Urothelium cell line (cell line): ENCODE measurements around the gene KCNQ5.

Source experiments
- DNase-seq: peaks from one replicate; pipeline ENCODE4 v3.0.0; 2011; ENCODE audit warnings: low spot score, mixed read lengths
- FAIRE-seq: peaks from 2 replicates; lab custom pipeline; 2011; peaks lifted over from hg19 to GRCh38; lab: Jason Lieb, UNC

KCNQ5 gene

DNA sequence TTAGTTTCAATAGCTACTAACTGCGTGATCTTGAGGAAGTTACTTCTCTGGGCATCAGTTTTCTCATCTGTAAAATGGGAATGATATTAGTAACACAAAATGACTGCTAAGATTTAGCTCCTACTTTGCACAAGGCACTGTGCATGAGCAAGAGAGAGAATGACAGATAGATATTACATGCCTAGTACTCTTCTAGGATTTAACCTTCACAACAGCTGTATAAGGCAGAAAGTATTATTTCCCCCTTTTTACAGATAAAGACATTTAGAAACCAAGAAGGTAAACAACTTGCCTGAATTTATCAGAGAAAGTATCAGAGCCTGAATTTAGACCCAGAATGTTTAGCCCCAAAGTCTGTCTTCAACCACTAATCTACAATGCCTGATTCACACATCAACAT, 321.8 kb downstream of the KCNQ5 start:
- no peak for DNase-seq
- FAIRE-seq = no peak

DNA sequence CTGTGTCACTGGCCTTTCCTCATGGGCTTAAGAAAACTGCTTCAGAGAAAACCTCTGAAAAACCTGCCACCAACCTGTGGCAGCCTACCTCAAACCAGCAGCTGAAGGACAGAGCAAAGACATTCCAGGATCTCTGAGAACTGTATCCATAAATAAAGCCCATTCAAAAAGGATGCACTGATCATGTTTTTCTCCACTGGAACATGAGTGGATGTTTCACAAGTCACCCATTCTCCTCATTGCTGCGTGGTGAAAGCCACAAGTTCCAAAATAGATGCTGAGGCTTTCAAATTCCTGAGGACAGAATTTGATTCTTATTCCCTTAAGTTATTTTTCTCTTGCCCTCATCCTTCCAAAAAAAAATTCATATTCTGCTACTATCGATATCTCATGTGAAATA, 322.8 kb downstream of the KCNQ5 start:
- DNase-seq = no peak
- no peak for FAIRE-seq

DNA sequence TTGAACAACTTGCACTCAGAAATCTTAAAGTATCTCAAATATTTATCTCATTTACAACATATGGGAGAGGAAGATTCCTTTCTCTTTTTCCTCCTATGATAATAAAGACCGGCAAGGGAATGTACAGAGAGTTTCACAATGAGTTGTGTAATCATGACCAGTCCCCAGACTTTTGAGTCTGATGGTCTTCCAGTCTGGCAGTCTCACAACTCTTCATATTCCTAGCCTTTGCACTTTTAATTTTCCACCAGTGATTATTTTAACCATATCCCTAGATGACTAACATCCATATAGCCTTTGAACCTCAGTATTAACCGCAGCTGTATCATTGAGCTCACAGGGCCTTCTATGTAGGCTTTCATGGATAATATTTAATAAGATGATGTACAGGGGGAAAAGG, 324.9 kb downstream of the KCNQ5 start:
- DNase-seq = no peak
- FAIRE-seq = no peak

DNA sequence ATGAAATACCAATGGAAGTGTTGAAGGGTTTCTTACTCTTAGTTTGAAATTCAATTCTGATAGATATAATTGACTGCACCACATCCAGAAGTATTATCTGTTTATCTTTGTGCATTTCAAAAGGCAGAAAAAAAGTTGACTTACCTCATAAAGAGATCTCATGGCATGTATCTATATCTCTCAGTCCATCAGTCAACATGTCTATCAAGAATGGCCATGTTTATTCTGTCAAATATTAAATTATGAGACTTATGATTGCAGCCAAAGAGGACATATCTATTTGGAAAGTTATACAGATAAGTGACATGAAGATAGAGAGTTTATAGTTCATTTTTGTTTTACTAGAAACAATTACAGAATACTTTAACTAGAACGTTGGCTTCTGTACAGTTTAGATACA, 325.7 kb downstream of the KCNQ5 start:
- no peak for DNase-seq
- FAIRE-seq = no peak

DNA sequence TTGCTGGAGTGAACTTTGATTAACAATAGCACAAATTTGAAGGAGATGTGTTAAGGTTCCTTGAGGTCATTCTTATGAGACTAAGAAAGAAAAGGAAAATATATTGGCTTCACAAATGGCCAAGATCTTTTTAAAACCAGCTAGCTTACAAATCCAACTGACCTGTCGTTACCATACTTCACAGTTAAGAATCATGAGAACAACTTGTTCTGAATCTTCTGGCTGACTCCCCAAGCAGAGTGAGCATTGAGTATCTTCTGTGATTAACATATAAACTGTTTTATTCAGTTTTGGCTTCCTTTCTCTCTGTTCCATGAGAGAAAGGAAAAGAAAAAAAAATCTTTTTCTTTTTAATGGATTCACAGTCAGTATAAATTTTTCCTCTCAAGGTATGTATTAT, 326.3 kb downstream of the KCNQ5 start:
- FAIRE-seq (no peak), DNase-seq (no peak)

DNA sequence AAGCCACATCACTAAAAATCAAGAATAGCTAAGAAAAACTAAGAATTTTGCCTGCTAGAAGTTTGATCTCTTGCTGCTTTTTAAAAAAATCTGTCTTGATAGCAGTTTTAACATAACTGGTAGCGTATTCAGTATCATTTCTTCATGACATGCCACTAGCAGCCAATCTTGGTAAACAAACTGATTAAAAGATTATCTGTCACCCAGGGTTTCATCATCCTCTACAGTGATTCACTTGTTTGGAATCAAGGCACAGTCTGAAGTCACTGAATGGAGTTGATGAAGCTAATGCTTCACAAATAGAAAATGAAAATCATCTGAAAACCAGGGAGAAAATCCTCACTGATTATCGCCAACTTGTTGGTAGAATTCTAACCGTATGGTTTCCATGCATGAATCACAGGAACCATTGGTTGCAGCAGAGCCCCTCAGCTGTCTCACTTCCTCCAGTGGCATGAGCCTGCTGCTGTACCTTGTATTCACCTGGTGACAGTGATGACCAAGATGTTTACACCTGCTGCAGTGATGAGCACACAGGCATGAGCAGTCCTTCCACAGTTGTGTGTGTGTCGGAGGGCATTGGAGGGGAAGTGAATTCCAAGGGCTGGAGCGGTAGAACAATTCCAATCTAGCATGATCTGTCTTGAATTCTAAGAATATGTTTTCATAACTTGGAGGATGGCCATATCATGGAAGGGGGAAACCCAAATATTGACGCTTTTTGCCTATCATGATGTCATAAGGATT, 328.4 kb downstream of the KCNQ5 start:
- DNase-seq = peak; percentile 35
- FAIRE-seq = peak; percentile 70

DNA sequence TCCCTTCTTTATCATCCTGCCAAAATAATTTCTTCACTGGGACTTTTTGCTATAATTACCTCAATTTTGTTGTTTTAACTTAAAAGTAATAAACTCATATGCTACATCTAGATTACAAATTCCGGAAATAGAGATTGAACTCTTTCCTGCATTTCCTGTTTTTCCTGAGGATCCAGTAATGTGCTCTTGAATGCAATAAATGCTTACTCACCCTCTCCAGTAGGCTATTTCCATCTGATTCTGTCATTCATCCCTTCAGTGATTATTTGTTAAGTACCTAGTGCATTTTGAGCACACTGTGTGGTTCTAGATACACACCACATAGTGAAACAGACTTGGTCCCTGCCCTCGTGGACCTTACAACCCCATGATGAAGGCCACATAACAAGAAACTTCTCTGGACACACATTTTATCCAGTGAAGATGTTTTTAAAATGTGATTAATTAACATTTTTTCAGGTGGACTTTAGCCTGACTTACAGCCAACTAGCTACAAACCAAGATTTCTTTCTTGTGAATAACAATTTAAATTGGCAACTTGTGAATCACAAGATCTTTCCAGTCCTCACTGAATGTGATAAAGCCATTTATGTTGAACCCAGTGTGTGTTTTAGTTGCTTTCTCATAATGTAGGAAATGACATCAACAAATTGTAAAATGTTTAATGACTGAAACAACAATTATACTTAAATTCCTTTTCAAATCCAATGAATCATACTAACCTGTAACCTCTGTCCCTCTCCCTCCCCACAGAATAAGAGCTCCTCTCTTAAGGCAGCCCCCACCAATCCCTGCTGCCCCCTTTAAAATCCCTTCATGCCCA, 331.2 kb downstream of the KCNQ5 start:
- peak; percentile 14 for DNase-seq
- no peak for FAIRE-seq

DNA sequence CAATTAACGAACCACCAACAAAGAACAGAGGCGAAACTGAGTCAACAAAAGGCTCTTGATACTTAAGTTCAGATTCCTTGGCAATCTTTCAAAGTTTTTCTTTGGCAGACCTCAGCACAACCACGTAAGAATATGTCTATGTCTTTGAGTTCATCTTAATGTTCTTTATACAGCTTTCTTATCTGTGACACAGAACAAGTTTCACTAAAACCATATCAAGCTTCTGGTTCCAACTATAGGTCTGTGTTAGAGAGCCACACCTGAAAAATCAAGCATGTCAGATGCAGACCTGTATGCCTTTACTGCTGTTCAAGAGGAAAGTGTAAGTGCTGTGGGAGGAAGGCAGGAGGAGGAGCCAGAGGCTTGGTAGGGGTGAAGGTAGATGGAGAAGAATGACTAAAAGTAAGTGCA, 332.1 kb downstream of the KCNQ5 start:
- peak; percentile 14 for DNase-seq
- FAIRE-seq = no peak

DNA sequence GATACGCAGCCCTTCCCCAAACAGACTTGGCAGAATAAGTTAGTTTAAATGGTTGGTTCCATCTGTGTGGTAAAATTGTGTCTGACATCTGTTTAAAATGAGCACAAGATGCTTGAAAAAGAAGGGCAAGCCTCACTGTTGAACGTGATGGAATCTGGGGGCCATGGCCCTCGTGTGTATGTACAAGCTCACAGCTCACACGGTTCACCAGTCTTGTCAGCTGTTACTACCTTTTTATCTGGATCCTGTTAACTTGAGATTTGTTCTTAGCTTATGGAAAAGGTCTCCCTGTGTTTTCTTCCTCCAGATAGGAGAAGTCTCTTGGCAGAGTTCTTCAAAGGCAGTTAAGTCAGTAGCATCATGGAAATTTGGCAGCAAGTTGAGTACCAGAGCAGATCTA, 332.9 kb downstream of the KCNQ5 start:
- FAIRE-seq (no peak), DNase-seq (no peak)

DNA sequence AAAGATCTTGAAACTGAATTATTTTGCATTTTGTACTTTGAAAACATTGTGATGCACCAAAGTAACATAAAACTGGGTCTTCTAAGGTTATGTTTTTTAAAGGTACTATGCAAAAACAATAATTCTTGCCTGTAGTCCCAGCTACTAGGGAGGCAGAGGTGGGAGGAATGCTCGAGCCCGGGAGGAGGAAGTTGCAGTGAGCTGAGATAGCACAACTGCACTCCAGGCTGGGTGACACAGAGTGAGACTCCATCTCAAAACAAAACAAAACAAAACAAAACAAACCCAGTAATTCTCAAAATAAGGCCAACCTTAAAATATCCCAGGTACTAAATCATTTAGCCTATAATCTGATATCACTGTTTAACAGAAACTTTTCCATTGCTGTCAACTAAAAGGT, 333.8 kb downstream of the KCNQ5 start:
- DNase-seq = no peak
- no peak for FAIRE-seq

DNA sequence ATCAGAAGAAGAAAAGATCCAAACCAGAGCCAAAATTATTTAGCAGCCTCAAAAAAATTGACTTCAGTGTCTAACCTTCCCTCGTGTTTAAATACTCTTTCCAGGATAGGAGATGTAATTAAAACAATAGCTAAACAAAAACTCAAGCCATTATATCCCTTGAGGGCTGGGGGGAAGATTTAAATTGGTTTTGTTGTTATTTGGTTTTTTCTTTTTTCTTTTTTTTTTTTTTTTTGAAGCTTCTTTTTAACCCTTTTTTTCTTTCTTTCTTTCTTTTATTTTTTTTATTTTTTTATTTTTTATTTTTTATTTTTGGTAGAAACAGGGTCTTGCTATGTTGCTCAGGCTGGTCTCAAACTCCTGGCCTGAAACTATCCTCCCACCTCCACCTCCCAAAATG, 334.4 kb downstream of the KCNQ5 start:
- FAIRE-seq (no peak), DNase-seq (no peak)

DNA sequence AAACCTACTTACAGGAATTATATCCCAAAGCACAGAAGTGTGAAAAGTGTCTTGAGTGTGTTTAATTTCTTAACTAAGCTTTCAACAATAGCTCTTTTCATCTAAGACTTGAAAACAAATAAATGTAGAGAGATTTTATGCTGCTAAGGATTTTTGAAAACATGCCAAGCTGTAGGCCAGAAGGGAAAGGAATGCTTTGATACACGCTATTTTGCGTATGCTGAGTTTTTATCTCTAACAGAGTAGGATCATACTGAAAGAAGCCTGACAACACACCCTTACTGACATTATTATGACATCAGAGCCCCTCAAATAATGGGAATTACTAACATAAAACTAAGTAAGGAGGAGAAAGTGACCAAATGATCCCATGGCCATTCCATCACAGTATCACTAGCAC, 338.0 kb downstream of the KCNQ5 start:
- no peak for FAIRE-seq
- no peak for DNase-seq

DNA sequence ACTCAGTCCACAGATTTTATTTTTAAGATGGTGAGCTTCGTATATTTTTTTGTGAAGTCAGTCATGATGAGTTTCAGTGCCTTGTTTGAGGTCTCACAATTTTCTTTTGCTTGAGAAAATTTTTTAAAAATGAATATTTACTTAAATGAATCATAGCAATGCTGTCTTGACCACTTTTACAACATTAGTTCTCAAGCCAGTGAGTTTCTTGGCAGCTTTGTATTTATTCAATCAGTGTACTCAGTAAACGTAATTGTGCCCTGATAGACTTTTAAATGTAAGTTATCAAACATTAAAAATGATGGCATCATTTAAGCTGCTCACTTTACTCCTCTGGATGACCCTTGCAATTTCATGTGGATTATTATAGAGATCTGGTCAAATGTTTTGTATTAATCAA, 342.1 kb downstream of the KCNQ5 start:
- FAIRE-seq (no peak), DNase-seq (no peak)

DNA sequence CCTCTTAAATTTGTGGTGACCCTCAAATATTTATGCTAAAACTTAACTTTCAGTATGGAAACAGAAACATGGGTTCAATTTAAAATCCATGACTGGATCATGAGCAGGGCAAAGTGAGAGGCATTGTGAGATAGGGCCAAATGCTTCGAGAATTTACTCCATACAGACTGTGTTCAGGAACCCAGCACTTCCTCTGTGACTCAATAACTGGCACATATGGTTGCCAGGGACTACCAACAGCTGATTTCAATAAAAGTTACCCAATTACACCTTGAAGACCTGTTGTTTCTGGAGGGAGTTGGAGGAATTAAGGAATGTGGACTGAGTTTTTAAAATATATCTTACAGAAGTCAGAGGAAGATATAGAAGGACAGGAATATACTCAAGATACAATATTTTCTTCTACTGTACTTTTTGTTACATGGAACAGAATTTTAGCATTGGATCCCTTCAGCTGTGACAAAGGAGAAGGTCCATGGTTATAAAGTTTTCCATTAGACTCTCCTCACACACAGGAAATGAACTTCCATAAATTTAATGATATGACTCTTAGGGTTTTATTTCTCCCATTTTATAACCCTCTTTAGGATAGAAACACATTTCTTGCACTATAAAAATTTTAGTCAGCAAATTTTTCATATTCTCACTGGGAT, 344.9 kb downstream of the KCNQ5 start:
- DNase-seq (no peak), FAIRE-seq (no peak)

DNA sequence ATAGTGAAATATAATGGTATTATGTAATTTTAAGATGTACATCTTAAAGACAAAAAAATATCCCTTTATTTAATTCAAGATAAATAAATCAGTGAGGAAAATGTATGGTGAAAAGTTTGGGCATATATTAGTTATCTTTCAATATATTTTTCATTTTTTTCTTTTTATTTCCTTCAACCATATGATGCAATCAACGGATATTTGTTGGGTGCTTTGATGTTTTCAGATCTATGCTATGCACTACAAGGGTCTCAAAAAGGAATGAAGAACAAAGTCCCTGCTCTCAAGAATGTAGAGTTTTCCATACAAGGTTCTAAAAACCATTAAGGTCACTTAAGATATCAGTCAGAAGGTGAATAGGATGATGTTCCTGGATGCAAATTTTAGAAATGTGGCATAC, 345.5 kb downstream of the KCNQ5 start:
- FAIRE-seq (no peak), DNase-seq (no peak)

DNA sequence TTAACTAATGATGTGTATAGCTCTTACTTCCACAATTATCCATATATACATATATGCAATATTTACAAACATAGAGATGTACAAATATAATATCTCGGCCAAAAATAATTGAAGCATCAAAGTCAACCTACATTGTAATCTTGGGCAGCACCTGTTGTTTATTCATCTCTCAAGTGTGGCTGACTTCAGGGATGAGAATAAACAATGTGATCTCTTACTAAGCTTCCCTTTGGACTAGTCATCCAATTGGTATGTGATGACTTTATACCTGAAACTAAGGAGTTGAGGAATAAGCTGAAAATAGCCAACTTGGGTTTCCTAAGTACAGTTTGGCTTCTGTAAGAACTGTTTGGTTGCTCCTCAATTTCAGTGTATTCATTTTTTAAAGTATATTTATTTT, 346.8 kb downstream of the KCNQ5 start:
- FAIRE-seq = no peak
- peak; percentile 70 for DNase-seq

DNA sequence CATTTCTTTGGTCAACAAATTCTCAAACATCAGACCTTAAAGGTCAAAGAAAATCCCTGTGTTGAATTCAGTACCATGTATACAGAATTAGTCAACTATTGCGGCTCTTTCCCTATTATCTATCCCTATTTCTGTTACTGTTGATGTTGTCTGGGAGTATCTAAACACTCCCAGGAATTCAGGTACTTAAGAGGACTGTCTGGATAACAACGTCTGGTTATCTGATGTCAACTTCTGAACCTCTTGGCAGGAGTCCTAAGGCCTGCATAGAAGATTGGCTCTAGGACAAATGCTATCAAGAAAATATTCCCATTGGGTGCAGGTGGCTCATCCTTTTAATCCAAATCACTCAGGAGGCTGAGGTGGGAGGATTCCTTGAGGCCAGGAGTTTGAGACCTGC, 347.8 kb downstream of the KCNQ5 start:
- no peak for FAIRE-seq
- DNase-seq = peak; percentile 32

DNA sequence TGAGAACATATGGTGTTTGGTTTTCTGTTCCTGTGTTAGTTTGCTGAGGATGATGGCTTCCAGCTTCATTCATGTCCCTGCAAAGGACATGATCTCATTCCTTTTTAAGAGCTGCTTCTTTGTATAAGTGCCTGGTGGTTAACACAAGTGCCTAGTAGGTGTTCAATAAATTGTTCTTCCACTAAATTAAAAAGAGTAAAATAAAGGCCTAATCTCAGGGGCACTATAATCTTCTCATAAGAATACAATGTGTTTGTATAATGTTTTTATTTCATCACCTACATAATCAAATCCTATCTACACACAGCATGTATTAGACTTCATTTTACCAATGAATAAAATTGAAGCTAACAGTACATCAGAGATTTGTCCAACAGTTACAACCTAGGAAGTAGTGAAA, 350.7 kb downstream of the KCNQ5 start:
- FAIRE-seq (no peak), DNase-seq (no peak)

DNA sequence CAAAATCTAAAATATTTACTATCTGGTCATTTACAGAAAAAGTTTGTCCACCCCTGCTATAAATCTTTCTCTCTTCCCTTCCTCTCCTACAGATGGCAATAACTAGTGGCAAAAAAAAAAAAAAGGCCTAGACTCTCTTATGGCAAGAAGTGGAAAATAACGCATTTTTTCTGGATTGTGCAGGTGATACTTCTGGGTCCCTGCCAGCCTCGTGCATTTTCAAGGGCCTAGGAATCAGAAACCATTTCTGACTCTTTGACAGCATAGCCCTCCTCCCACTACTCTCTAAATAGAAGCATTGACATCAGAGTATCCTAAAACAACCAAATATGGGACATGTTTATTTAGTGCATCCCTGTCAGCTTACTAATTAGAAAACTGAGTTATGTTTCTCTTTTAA, 352.4 kb downstream of the KCNQ5 start:
- FAIRE-seq (no peak), DNase-seq (peak; percentile 12)

DNA sequence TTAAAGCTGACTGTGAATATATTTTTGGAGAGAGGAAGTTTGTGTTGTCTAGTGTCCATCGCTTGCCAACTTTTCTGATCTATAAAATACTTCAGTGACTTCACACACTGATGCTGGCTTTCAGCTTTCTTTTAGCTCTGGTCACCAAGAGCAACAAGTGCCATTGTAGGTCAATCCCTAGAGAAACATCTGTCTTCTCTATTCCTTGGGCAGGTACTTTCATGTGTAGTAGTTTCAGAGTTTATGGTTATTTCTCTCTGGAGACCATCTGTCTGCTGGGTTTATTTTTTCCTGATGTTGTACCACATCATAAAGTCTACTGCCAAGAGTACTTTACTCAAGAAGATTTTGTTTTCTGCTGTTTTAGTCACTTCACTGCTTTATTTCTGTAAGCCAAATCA, 353.5 kb downstream of the KCNQ5 start:
- FAIRE-seq (no peak), DNase-seq (no peak)

DNA sequence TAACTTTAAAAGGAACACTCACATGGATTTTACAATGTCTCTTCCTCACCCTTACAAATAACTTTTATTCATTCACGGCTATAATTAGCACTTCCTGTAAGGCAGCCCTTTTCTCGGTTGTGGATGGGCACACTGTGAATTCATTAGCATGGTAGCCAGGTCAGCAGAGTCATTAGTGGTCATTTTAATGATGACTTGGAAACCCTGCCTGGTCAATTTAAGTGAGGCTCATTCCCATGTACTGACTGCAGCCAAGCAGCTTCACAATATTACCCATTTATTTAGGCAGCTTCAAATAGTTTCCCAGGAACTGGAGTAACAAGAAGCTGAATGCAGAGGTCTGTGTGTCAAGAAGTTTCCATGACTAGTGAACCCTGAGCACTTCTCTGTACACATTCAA, 354.6 kb downstream of the KCNQ5 start:
- DNase-seq (no peak), FAIRE-seq (no peak)

DNA sequence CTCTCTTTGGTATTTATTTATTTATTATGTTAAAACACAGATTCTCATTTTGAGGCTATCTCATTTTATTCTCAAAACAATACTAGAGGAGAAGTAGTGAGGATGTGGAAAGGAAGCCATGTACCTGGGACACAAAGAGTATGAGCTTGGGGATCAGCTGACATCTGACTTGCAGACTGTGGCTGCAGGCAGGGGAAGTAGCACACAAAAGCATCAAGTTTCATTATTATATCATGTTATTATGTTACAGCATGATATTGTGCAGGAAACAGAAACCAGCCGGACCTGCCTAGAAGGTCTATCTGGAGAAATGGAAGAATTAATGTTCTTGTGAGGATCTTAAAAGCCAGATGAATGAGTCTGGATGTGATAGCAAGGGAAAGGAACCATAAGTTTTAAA, 355.2 kb downstream of the KCNQ5 start:
- FAIRE-seq = no peak
- no peak for DNase-seq
